OCI-LY7 (cell line): ENCODE data around the gene JOSD2. TPM values are rescaled to one million over a fixed set of nuclear protein-coding genes. Genes with fewer than 3 reads are reported as not detected.

Source experiments
- BruUV-seq: library from RNA; stranded (reverse); fragments of 400-500 nt; replicated peaks from 2 replicates; lab custom pipeline; 2021; lab: Mats Ljungman, UMichigan
- CTCF ChIA-PET: fragments of 300-600 bp; sonication (Branson Sonifier 250); formaldehyde crosslinking; loops from one replicate; lab custom pipeline; 2022; ENCODE audit warnings: antibody characterized with exemption; ENCODE audit not compliant: unreplicated experiment; lab: Charles Lee
- POLR2A ChIA-PET: fragments of 300-600 bp; sonication (Branson Sonifier 250); formaldehyde crosslinking; loops from one replicate; lab custom pipeline; 2022; ENCODE audit warnings: antibody characterized with exemption; lab: Charles Lee
- DNase-seq: peaks from one replicate; pipeline ENCODE4 v3.0.0-alpha.2; 2015; ENCODE audit warnings: low spot score
- H2AFZ ChIP-seq: fragments of 200-600 bp; sonication (generic), shearing (Covaris generic); 2 replicates; pipeline ENCODE4 v1.6.1; 2014; ENCODE audit warnings: mild to moderate bottlenecking, antibody characterized with exemption, low read length, moderate library complexity
- H3K27ac ChIP-seq: fragments of 200-600 bp; sonication (generic); 2 replicates; pipeline ENCODE4 v1.5.1; 2014; ENCODE audit warnings: mixed run types, low read depth, mild to moderate bottlenecking, moderate library complexity, low read length, inconsistent platforms; ENCODE audit not compliant: poor library complexity, severe bottlenecking
- H3K36me3 ChIP-seq: fragments of 200-600 bp; sonication (generic); 2 replicates; pipeline ENCODE4 v1.6.1; 2014; ENCODE audit warnings: mild to moderate bottlenecking, antibody characterized with exemption, low read length, moderate library complexity, mixed read lengths; ENCODE audit not compliant: insufficient read depth
- H3K4me1 ChIP-seq: fragments of 200-600 bp; sonication (generic); 2 replicates; pipeline ENCODE4 v1.5.1; 2014; ENCODE audit warnings: mild to moderate bottlenecking, low read length; ENCODE audit not compliant: insufficient read depth, poor library complexity, severe bottlenecking
- H3K4me2 ChIP-seq: fragments of 200-600 bp; sonication (generic); 2 replicates; pipeline ENCODE4 v1.6.1; 2014; ENCODE audit warnings: mild to moderate bottlenecking, low read length
- H3K4me3 ChIP-seq: fragments of 200-600 bp; sonication (generic); 2 replicates; pipeline ENCODE4 v1.5.1; 2014; ENCODE audit warnings: mild to moderate bottlenecking, low read depth, low read length; ENCODE audit not compliant: poor library complexity, severe bottlenecking
- H3K79me2 ChIP-seq: fragments of 200-600 bp; sonication (generic); 2 replicates; pipeline ENCODE4 v1.6.1; 2016; ENCODE audit warnings: low read depth, mild to moderate bottlenecking, low read length, moderate library complexity, mixed read lengths; ENCODE audit not compliant: insufficient read depth
- H3K9me2 ChIP-seq: fragments of 200-600 bp; sonication (generic); 2 replicates; pipeline ENCODE4 v1.6.1; 2016; ENCODE audit warnings: mild to moderate bottlenecking, low read length, mixed read lengths; ENCODE audit not compliant: insufficient read depth
- H3K9me3 ChIP-seq: fragments of 200-600 bp; sonication (generic); 2 replicates; pipeline ENCODE4 v1.6.1; 2014; ENCODE audit warnings: mild to moderate bottlenecking, mixed run types, low read length, mixed read lengths
- H4K20me1 ChIP-seq: fragments of 200-600 bp; sonication (generic); 2 replicates; pipeline ENCODE4 v1.6.1; 2014; ENCODE audit warnings: mild to moderate bottlenecking, antibody characterized with exemption, low read length, moderate library complexity, mixed read lengths; ENCODE audit not compliant: insufficient read depth
- CTCF ChIP-seq: fragments of 200-600 bp; sonication (generic); conservative IDR thresholded peaks from 2 replicates; pipeline ENCODE4 v1.5.1; 2014; ENCODE audit warnings: mild to moderate bottlenecking, antibody characterized with exemption, low read length, moderate library complexity, mixed read lengths
- EZH2phosphoT487 ChIP-seq: fragments of 200-600 bp; sonication (generic); IDR thresholded peaks from 2 replicates; pipeline ENCODE4 v1.6.1; 2018; ENCODE audit warnings: low read depth, borderline replicate concordance, mild to moderate bottlenecking, mixed run types, antibody characterized with exemption, low read length, moderate library complexity, mixed read lengths
- intact Hi-C: fragments of 100-400 bp; cut with micrococcal nuclease; formaldehyde crosslinking; loops from one replicate; pipeline ENCODE4 v1.10.0; 2022; ENCODE audit not compliant: unreplicated experiment
- total RNA-seq, 2 experiments: library from RNA; depleted of rRNA in 1 of 2; stranded (reverse); fragments of >200 nt in 1 of 2; shearing (Covaris generic) in 1 of 2; gene quantifications; 2 replicates each; pipeline ENCODE4 v1.2.3, GENCODE V29; 2014 to 2022

JOSD2 gene
- total RNA-seq, 2 experiments from 2014 or later, result 13.0 to 17.8 TPM

GRCh38 chr19:50556282-50557008, 45.5 kb upstream of the JOSD2 start:
- Histone ChIP-seq H3K4me3 (peak overlapping the region; percentile 69), H3K4me1 (no peaks in the 10 kb centered on the region), H3K79me2 (no peaks in the 10 kb centered on the region), H3K27ac (no peak overlapping the region), H3K9me2 (no peaks in the 10 kb centered on the region), H3K9me3 (no peaks in the 10 kb centered on the region), H3K4me2 (peak overlapping the region; percentile 88), H2AFZ (peak overlapping the region; percentile 93), H3K36me3 (no peaks in the 10 kb centered on the region), H4K20me1 (no peaks in the 10 kb centered on the region)
- TF ChIP-seq CTCF (peak; percentile 100), EZH2phosphoT487 (no peak)
- DNase-seq, result peak; percentile 82
- intact Hi-C loops, result loop anchor here (2.0 kb wide), 1 partner anchor 200 kb away; no protein-coding TSS in a partner anchor
- no TSS peak for BruUV-seq
- ChIA-PET CTCF (interaction anchor here (0.6 to 0.7 kb wide), 3 partner anchors 23 to 143 kb away, joined by 3 to 13 read pairs (median 3); no protein-coding TSS in a partner anchor), POLR2A (no interaction called here)

- H3K9me2 ChIP-seq, result no peaks in the 10 kb centered on the region
- intact Hi-C loops, result loop anchor here (2.0 kb wide), 1 partner anchor 199 kb away; no protein-coding TSS in a partner anchor
- BruUV-seq, result no TSS peak
- H3K4me3 ChIP-seq, result peak overlapping the region; percentile 69
- peak overlapping the region; percentile 93; the same call in 1 of the 2 replicates for H2AFZ ChIP-seq
- H3K4me2 ChIP-seq, result peak overlapping the region; percentile 88
- TF ChIP-seq EZH2phosphoT487 (no peak), CTCF (no peak)
- H3K36me3 ChIP-seq, result no peaks in the 10 kb centered on the region
- no peaks in the 10 kb centered on the region for H3K9me3 ChIP-seq
- ChIA-PET POLR2A (interaction anchor here (0.5 kb wide), 1 partner anchor 248 kb away, joined by 3 read pairs; no protein-coding TSS in a partner anchor), CTCF (interaction anchor here (0.6 to 0.7 kb wide), 4 partner anchors 22 to 1023 kb away, joined by 3 to 13 read pairs (median 3); no protein-coding TSS in a partner anchor)
- no peaks in the 10 kb centered on the region for H3K4me1 ChIP-seq
- H3K79me2 ChIP-seq, result no peaks in the 10 kb centered on the region
- no peak overlapping the region for H3K27ac ChIP-seq
- no peaks in the 10 kb centered on the region for H4K20me1 ChIP-seq
- no peak for DNase-seq
Measured at GRCh38 chr19:50555450-50556281, 44.7 kb upstream of the JOSD2 start.
